Measurements from ENCODE around the gene POC1A. TPM values are rescaled to one million over a fixed set of nuclear protein-coding genes. Genes with fewer than 3 reads are reported as not detected.

The POC1A gene
- total and polyA plus RNA-seq, 2 of the 8 experiments (the other 6 are each of a cell fraction or from before 2014, with no cell fraction given), result 35.7 to 39.2 TPM

- Histone ChIP-seq H3K14ac (ENCODE audit: insufficient read length) (no peak overlapping the region), H4K5ac (ENCODE audit: insufficient read length, low read depth, low read length) (no peak overlapping the region), H3K27ac (ENCODE audit: low read depth, low read length) (no peak overlapping the region), H2AK5ac (ENCODE audit: low read depth, low read length) (no peak overlapping the region), H3K9me3 (ENCODE audit: insufficient read depth in 2 of 2, low read depth in 1 of 2, low read length in 1 of 2) (no peaks in the 10 kb centered on the region), H3K56ac (replicated peaks; ENCODE audit: insufficient read length, low read depth, low read length) (no peak overlapping the region), H3K4ac (replicated peaks; ENCODE audit: insufficient read length, low read depth, low read length) (no peak overlapping the region), H3K4me2 (ENCODE audit: insufficient read depth in 1 of 2, low read depth in 2 of 2, low read length in 2 of 2) (no peak overlapping the region), H2BK120ac (replicated peaks; ENCODE audit: low read depth, low read length) (no peak overlapping the region), H2BK12ac (ENCODE audit: low read depth, low read length) (no peak overlapping the region), H3K18ac (ENCODE audit: extremely low read depth, low read length) (no peak overlapping the region), H2BK20ac (ENCODE audit: low read length) (no peak overlapping the region), H3K9ac (replicated peaks in 1 of 4; ENCODE audit: extremely low read depth in 1 of 4, low read depth in 3 of 4, low read length in 3 of 4) (no peak overlapping the region), H3K79me1 (ENCODE audit: low read depth, low read length) (no peaks in the 10 kb centered on the region; the same call in 1 of the 2 replicates), H3K23me2 (ENCODE audit: low read depth, low read length) (peaks cover 6% of the 10 kb centered on the region; the same call in 1 of the 2 replicates), H2BK15ac (ENCODE audit: low read length) (no peak overlapping the region), H4K8ac (ENCODE audit: extremely low read depth, insufficient read depth, low read length) (no peak overlapping the region), H2BK5ac (ENCODE audit: low read depth, low read length) (no peak overlapping the region), H3K4me1 (replicated peaks in 1 of 4; ENCODE audit: control insufficient read depth in 3 of 4, insufficient read depth in 4 of 4, low read length in 3 of 4) (peaks cover 2 to 4% (median 3%) of the 10 kb centered on the region in 4 experiments; a peak in 4 of 7 replicates), H3K36me3 (ENCODE audit: control insufficient read depth in 2 of 4, insufficient read depth in 4 of 4, low read length in 3 of 4) (peaks cover 16 to 38% (median 27%) of the 10 kb centered on the region in 4 experiments), H3K79me2 (ENCODE audit: control insufficient read depth in 1 of 2, insufficient read depth in 2 of 2, low read length in 2 of 2) (peaks cover 0 to 17% of the 10 kb centered on the region in 2 experiments; a peak in 2 of 4 replicates), H3K23ac (ENCODE audit: insufficient read length) (no peak overlapping the region), H4K91ac (replicated peaks; ENCODE audit: insufficient read length, low read length) (no peak overlapping the region), H2AFZ (ENCODE audit: low read length) (no peak overlapping the region), H3K4me3 (ENCODE audit: extremely low read depth in 1 of 4, insufficient read depth in 2 of 4, low read depth in 3 of 4, low read length in 4 of 4) (no peak overlapping the region), H4K20me1 (replicated peaks in 1 of 2; ENCODE audit: control insufficient read depth in 1 of 2, insufficient read depth in 2 of 2, low read length in 2 of 2) (peaks cover 0 to 8% of the 10 kb centered on the region in 2 experiments), H3K27me3 (replicated peaks in 1 of 4; ENCODE audit: control insufficient read depth in 3 of 4, extremely low read depth in 1 of 4, insufficient read depth in 3 of 4, low read length in 3 of 4) (no peaks in the 10 kb centered on the region)
- DNase-seq (ENCODE audit: low read depth in 1 of 2, low spot score in 2 of 2) (no peak), FAIRE-seq (no peak)
- CTCF ChIA-PET (ENCODE audit: partially characterized antibody), result interaction anchor here (0.6 to 14.6 kb wide), 6 partner anchors 13 to 149 kb away, joined by 3 to 148 read pairs (median 6); partner anchors contain the start of gene DUSP7
- POLR2A ChIA-PET (ENCODE audit: partially characterized antibody), result interaction anchor here (4.4 kb wide), 1 partner anchor 156 kb away, joined by 30 read pairs; the partner anchor contains the start of gene RPL29
- WGBS, 2 experiments (ENCODE audit: extremely low coverage in 1 of 2, insufficient coverage in 1 of 2, insufficient read length in 1 of 2, insufficient replicate concordance in 2 of 2, low coverage in 1 of 2, low lambda C conversion rate in 2 of 2, missing lambda C conversion rate in 1 of 2), result 94% methylated on average over 11 of the region's 11 CpGs; no CpG with 5 or more reads in 1 of the 2 experiments
- no peak for TF ChIP-seq SAP30 (IDR thresholded peaks at IDR 0.05; ENCODE audit: insufficient read depth, insufficient replicate concordance, low read length)
- no peak for TF ChIP-seq SP2 (IDR thresholded peaks at IDR 0.05; ENCODE audit: low read length)
Measured at GRCh38 chr3:52149726-52150125, 4.5 kb downstream of the POC1A start.

Measured in H1 (cell line).